ENCODE measurements around the gene TBATA. TPM values are rescaled to one million over a fixed set of nuclear protein-coding genes. Genes with fewer than 3 reads are reported as not detected.
"Not testable (repeated sequence)": the region's sequence is repeated elsewhere in the genome, so short reads cannot be mapped to it uniquely, and the experiment has no call there.

TBATA gene
- total RNA-seq, 1 donor from 2014 or later = not detected

GRCh38 chr10:70770001-70770400 is 15.2 kb downstream of the TBATA start:
- H3K9me3 Mint-ChIP-seq (ENCODE audit: unreplicated experiment) = peaks cover 14% of the 10 kb centered on the region
- no peak overlapping the region for H3K27ac Mint-ChIP-seq (ENCODE audit: unreplicated experiment)
- TF ChIP-seq CTCF (IDR thresholded peaks at IDR 0.05; ENCODE audit: unreplicated experiment) = no peak
- H3K4me3 Mint-ChIP-seq (ENCODE audit: unreplicated experiment) = no peak overlapping the region
- H3K36me3 Mint-ChIP-seq (ENCODE audit: low read depth, unreplicated experiment) = peaks cover 11% of the 10 kb centered on the region
- H3K4me1 Mint-ChIP-seq (ENCODE audit: unreplicated experiment) = peaks cover 9% of the 10 kb centered on the region
- peaks cover 6% of the 10 kb centered on the region for H3K27me3 Mint-ChIP-seq (ENCODE audit: unreplicated experiment)
- no peak for DNase-seq (ENCODE audit: low spot score)

GRCh38 chr10:70769121-70769520 is 16.1 kb downstream of the TBATA start:
- peaks cover 3% of the 10 kb centered on the region for H3K4me1 Mint-ChIP-seq (ENCODE audit: unreplicated experiment)
- peaks cover 6% of the 10 kb centered on the region for H3K27me3 Mint-ChIP-seq (ENCODE audit: unreplicated experiment)
- H3K36me3 Mint-ChIP-seq (ENCODE audit: low read depth, unreplicated experiment) = peaks cover 11% of the 10 kb centered on the region
- TF ChIP-seq CTCF (IDR thresholded peaks at IDR 0.05; ENCODE audit: unreplicated experiment) = no peak
- no peak overlapping the region for H3K27ac Mint-ChIP-seq (ENCODE audit: unreplicated experiment)
- no peak overlapping the region for H3K4me3 Mint-ChIP-seq (ENCODE audit: unreplicated experiment)
- no peak for DNase-seq (ENCODE audit: low spot score)
- peaks cover 14% of the 10 kb centered on the region for H3K9me3 Mint-ChIP-seq (ENCODE audit: unreplicated experiment)

GRCh38 chr10:70768026-70768685 is 17.0 kb downstream of the TBATA start:
- peaks cover 14% of the 10 kb centered on the region for H3K9me3 Mint-ChIP-seq (ENCODE audit: unreplicated experiment)

GRCh38 chr10:70765794-70766594 is 19.2 kb downstream of the TBATA start:
- H3K36me3 Mint-ChIP-seq (ENCODE audit: low read depth, unreplicated experiment) = peaks cover 7% of the 10 kb centered on the region
- no peak for DNase-seq (ENCODE audit: low spot score)
- no peak overlapping the region for H3K27ac Mint-ChIP-seq (ENCODE audit: unreplicated experiment)
- no peak overlapping the region for H3K4me3 Mint-ChIP-seq (ENCODE audit: unreplicated experiment)
- TF ChIP-seq CTCF (IDR thresholded peaks at IDR 0.05; ENCODE audit: unreplicated experiment) = no peak
- peaks cover 15% of the 10 kb centered on the region for H3K4me1 Mint-ChIP-seq (ENCODE audit: unreplicated experiment)
- H3K27me3 Mint-ChIP-seq (ENCODE audit: unreplicated experiment) = peaks cover 6% of the 10 kb centered on the region
- peaks cover 14% of the 10 kb centered on the region for H3K9me3 Mint-ChIP-seq (ENCODE audit: unreplicated experiment)

More at GRCh38 chr10:70768026-70768685, 17.0 kb downstream of the TBATA start:
- not testable (repeated sequence) for H3K27me3 Mint-ChIP-seq (ENCODE audit: unreplicated experiment); H3K4me1 Mint-ChIP-seq (ENCODE audit: unreplicated experiment); DNase-seq (ENCODE audit: low spot score); H3K27ac Mint-ChIP-seq (ENCODE audit: unreplicated experiment); H3K4me3 Mint-ChIP-seq (ENCODE audit: unreplicated experiment)
- peaks cover 11% of the 10 kb centered on the region for H3K36me3 Mint-ChIP-seq (ENCODE audit: low read depth, unreplicated experiment)

- Mint-ChIP-seq H3K9me3 (ENCODE audit: unreplicated experiment) (peaks cover 14% of the 10 kb centered on the region), H3K4me3 (ENCODE audit: unreplicated experiment) (no peak overlapping the region), H3K36me3 (ENCODE audit: low read depth, unreplicated experiment) (peaks cover 7% of the 10 kb centered on the region), H3K4me1 (ENCODE audit: unreplicated experiment) (peaks cover 18% of the 10 kb centered on the region), H3K27ac (ENCODE audit: unreplicated experiment) (no peak overlapping the region), H3K27me3 (ENCODE audit: unreplicated experiment) (peaks cover 10% of the 10 kb centered on the region)
- DNase-seq (ENCODE audit: low spot score) = no peak
- no peak for TF ChIP-seq CTCF (IDR thresholded peaks at IDR 0.05; ENCODE audit: unreplicated experiment)
Observed at GRCh38 chr10:70763567-70763966, 21.6 kb downstream of the TBATA start.

Measured in endothelial cell (in vitro differentiated cells).